BLaER1 (cell line): ENCODE measurements around the gene C10orf95.
A peak's percentile ranks its signal among the peaks of the same experiment; 100 is the strongest.
"Not testable (repeated sequence)": the region's sequence is repeated elsewhere in the genome, so short reads cannot be mapped to it uniquely, and the experiment has no call there.

Experiments used
- H3K27ac ChIP-seq: shearing (Covaris generic); formaldehyde crosslinking; 2 replicates; pipeline ENCODE4 v1.8.1; 2022
- H3K27me3 ChIP-seq: shearing (Covaris generic); formaldehyde crosslinking; 2 replicates; pipeline ENCODE4 v1.8.1; 2022
- H3K36me3 ChIP-seq: shearing (Covaris generic); formaldehyde crosslinking; 2 replicates; pipeline ENCODE4 v1.8.1; 2022
- H3K4me1 ChIP-seq: shearing (Covaris generic); formaldehyde crosslinking; 2 replicates; pipeline ENCODE4 v1.8.1; 2022
- H3K4me2 ChIP-seq: shearing (Covaris generic); formaldehyde crosslinking; 2 replicates; pipeline ENCODE4 v1.8.1; 2022
- H3K4me3 ChIP-seq: shearing (Covaris generic); formaldehyde crosslinking; 2 replicates; pipeline ENCODE4 v1.8.1; 2022
- H3K9ac ChIP-seq: shearing (Covaris generic); formaldehyde crosslinking; 2 replicates; pipeline ENCODE4 v1.8.1; 2022
- H3K9me3 ChIP-seq: shearing (Covaris generic); formaldehyde crosslinking; 2 replicates; pipeline ENCODE4 v1.8.1; 2022
- H4K20me1 ChIP-seq: shearing (Covaris generic); formaldehyde crosslinking; 2 replicates; pipeline ENCODE4 v1.8.1; 2022
- Cebpa-rat ChIP-seq: shearing (Covaris generic); IDR thresholded peaks from 2 replicates; pipeline ENCODE4 v1.8.1; 2022

C10orf95 gene

GRCh38 chr10:102451105-102451969, at the start of gene C10orf95:
Gene C10orf95, minus strand, starts transcription at chr10:102451543. Its CDS starts 450 bp downstream, at chr10:102451093.
- Histone ChIP-seq H3K4me3 (peak within 1 kb of the TSS; percentile 97), H3K27ac (peak within 1 kb of the TSS; percentile 96), H3K36me3 (peaks cover 43% of the 10 kb centered on the region), H3K9me3 (no peaks in the 10 kb centered on the region), H4K20me1 (peaks cover 9% of the 10 kb centered on the region; the same call in 1 of the 2 replicates), H3K9ac (peak within 1 kb of the TSS; percentile 97), H3K4me1 (peaks cover 28% of the 10 kb centered on the region), H3K4me2 (peak within 1 kb of the TSS; percentile 95), H3K27me3 (no peaks in the 10 kb centered on the region)
- TF ChIP-seq Cebpa-rat, result no peak

GRCh38 chr10:102500686-102501085, 49.3 kb upstream of the C10orf95 start:
- Histone ChIP-seq H3K4me2 (peak overlapping the region; percentile 81), H3K36me3 (peaks cover 22% of the 10 kb centered on the region), H3K4me3 (0 out of 2 replicates have a peak overlapping the region, but pooled peaks have one; percentile 82), H3K9ac (peak overlapping the region; percentile 90), H3K4me1 (peaks cover 36% of the 10 kb centered on the region), H4K20me1 (peaks cover 77% of the 10 kb centered on the region)
- H3K27ac ChIP-seq, H3K9me3 ChIP-seq, H3K27me3 ChIP-seq: not testable (repeated sequence)

GRCh38 chr10:102499356-102499755, 48.0 kb upstream of the C10orf95 start:
- H3K9ac ChIP-seq, result 0 out of 2 replicates have a peak overlapping the region, but pooled peaks have one; percentile 11
- H3K27ac ChIP-seq, result no peak overlapping the region
- no peaks in the 10 kb centered on the region for H3K27me3 ChIP-seq
- TF ChIP-seq Cebpa-rat, result no peak
- H3K9me3 ChIP-seq, result no peaks in the 10 kb centered on the region
- peaks cover 77% of the 10 kb centered on the region for H4K20me1 ChIP-seq
- H3K36me3 ChIP-seq, result peaks cover 34% of the 10 kb centered on the region
- no peak overlapping the region for H3K4me3 ChIP-seq
- peaks cover 28% of the 10 kb centered on the region for H3K4me1 ChIP-seq
- H3K4me2 ChIP-seq, result no peak overlapping the region

- H3K27me3 ChIP-seq, result no peaks in the 10 kb centered on the region
- H3K9ac ChIP-seq, result no peak overlapping the region
- no peak for TF ChIP-seq Cebpa-rat
Measured at GRCh38 chr10:102497545-102497944, 46.2 kb upstream of the C10orf95 start.

GRCh38 chr10:102493771-102494170, 42.4 kb upstream of the C10orf95 start:
- Histone ChIP-seq H3K9me3 (no peaks in the 10 kb centered on the region), H4K20me1 (peaks cover 100% of the 10 kb centered on the region), H3K9ac (no peak overlapping the region), H3K4me2 (no peak overlapping the region), H3K27ac (no peak overlapping the region), H3K4me3 (no peak overlapping the region), H3K4me1 (peaks cover 11% of the 10 kb centered on the region; the same call in 1 of the 2 replicates), H3K27me3 (no peaks in the 10 kb centered on the region), H3K36me3 (peaks cover 84% of the 10 kb centered on the region)
- no peak for TF ChIP-seq Cebpa-rat

More at GRCh38 chr10:102497545-102497944, 46.2 kb upstream of the C10orf95 start:
- Histone ChIP-seq H3K4me2 (no peak overlapping the region), H3K36me3 (peaks cover 50% of the 10 kb centered on the region), H3K27ac (no peak overlapping the region), H3K4me3 (no peak overlapping the region), H4K20me1 (peaks cover 93% of the 10 kb centered on the region), H3K4me1 (peaks cover 28% of the 10 kb centered on the region), H3K9me3 (no peaks in the 10 kb centered on the region)

GRCh38 chr10:102492983-102493382, 41.6 kb upstream of the C10orf95 start:
- Histone ChIP-seq H3K9ac (no peak overlapping the region), H3K9me3 (no peaks in the 10 kb centered on the region), H3K4me3 (no peak overlapping the region), H3K4me1 (peaks cover 10% of the 10 kb centered on the region; the same call in 1 of the 2 replicates), H3K36me3 (peaks cover 92% of the 10 kb centered on the region), H3K4me2 (no peak overlapping the region), H4K20me1 (peaks cover 100% of the 10 kb centered on the region), H3K27me3 (no peaks in the 10 kb centered on the region), H3K27ac (no peak overlapping the region)
- TF ChIP-seq Cebpa-rat, result no peak

- H3K4me1 ChIP-seq, result peaks cover 10% of the 10 kb centered on the region; the same call in 1 of the 2 replicates
- H3K9ac ChIP-seq, result no peak overlapping the region
- H3K4me3 ChIP-seq, result no peak overlapping the region
- H3K27ac ChIP-seq, result no peak overlapping the region
- peaks cover 92% of the 10 kb centered on the region for H3K36me3 ChIP-seq
- H4K20me1 ChIP-seq, result peaks cover 96% of the 10 kb centered on the region
- no peak overlapping the region for H3K4me2 ChIP-seq
- no peaks in the 10 kb centered on the region for H3K9me3 ChIP-seq
- no peaks in the 10 kb centered on the region for H3K27me3 ChIP-seq
- no peak for TF ChIP-seq Cebpa-rat
Measured at GRCh38 chr10:102492344-102492939, 41.1 kb upstream of the C10orf95 start.

GRCh38 chr10:102491136-102491535, 39.8 kb upstream of the C10orf95 start:
- Histone ChIP-seq H3K4me1 (peaks cover 10% of the 10 kb centered on the region; the same call in 1 of the 2 replicates), H3K36me3 (peaks cover 93% of the 10 kb centered on the region), H3K27me3 (no peaks in the 10 kb centered on the region), H3K9ac (no peak overlapping the region), H3K4me2 (no peak overlapping the region), H3K4me3 (no peak overlapping the region), H4K20me1 (peaks cover 83% of the 10 kb centered on the region), H3K27ac (no peak overlapping the region), H3K9me3 (no peaks in the 10 kb centered on the region)
- TF ChIP-seq Cebpa-rat, result no peak

- H3K4me2 ChIP-seq, result no peak overlapping the region
- no peaks in the 10 kb centered on the region for H3K9me3 ChIP-seq
- no peak for TF ChIP-seq Cebpa-rat
- H3K4me3 ChIP-seq, result no peak overlapping the region
- H3K27ac ChIP-seq, result no peak overlapping the region
- H4K20me1 ChIP-seq, result peaks cover 82% of the 10 kb centered on the region
- peaks cover 12% of the 10 kb centered on the region for H3K4me1 ChIP-seq
- peaks cover 100% of the 10 kb centered on the region for H3K36me3 ChIP-seq
- no peak overlapping the region for H3K9ac ChIP-seq
- no peaks in the 10 kb centered on the region for H3K27me3 ChIP-seq
Measured at GRCh38 chr10:102485093-102485784, 33.9 kb upstream of the C10orf95 start.

- Histone ChIP-seq H3K9ac (no peak overlapping the region), H3K4me2 (no peak overlapping the region), H3K4me3 (no peak overlapping the region), H3K9me3 (no peaks in the 10 kb centered on the region), H3K27me3 (no peaks in the 10 kb centered on the region), H4K20me1 (peaks cover 78% of the 10 kb centered on the region), H3K4me1 (peaks cover 12% of the 10 kb centered on the region), H3K27ac (no peak overlapping the region), H3K36me3 (peaks cover 100% of the 10 kb centered on the region)
- TF ChIP-seq Cebpa-rat, result no peak
Measured at GRCh38 chr10:102484021-102484420, 32.7 kb upstream of the C10orf95 start.
